Left renal pelvis (tissue), 4 donors: ENCODE measurements around the gene PCGF3. TPM values are rescaled to one million over a fixed set of nuclear protein-coding genes. Genes with fewer than 3 reads are reported as not detected.
"Not testable (repeated sequence)": the region's sequence is repeated elsewhere in the genome, so short reads cannot be mapped to it uniquely, and the experiment has no call there.

Source experiments
- DNase-seq, 4 donors: peaks; one replicate each; pipeline ENCODE4 v3.0.0-alpha.2; 2013; ENCODE audit warnings: low read depth in 4 of 4, low spot score in 3 of 4
- polyA plus RNA-seq, 4 donors: library from polyadenylated mRNA; unstranded; fragments of 120-200 nt; gene quantifications; one replicate each; pipeline ENCODE4 v1.2.1, GENCODE V29; 2013; ENCODE audit not compliant: insufficient read length in 4 of 4

The PCGF3 gene
- polyA plus RNA-seq, 4 donors = 67.3 to 93.3 (median 74.2) TPM

- DNase-seq = no peak
Observed at GRCh38 chr4:776743-777441, 71.3 kb downstream of the PCGF3 start.

GRCh38 chr4:777520-778262 is 72.1 kb downstream of the PCGF3 start:
- no peak for DNase-seq

DNA sequence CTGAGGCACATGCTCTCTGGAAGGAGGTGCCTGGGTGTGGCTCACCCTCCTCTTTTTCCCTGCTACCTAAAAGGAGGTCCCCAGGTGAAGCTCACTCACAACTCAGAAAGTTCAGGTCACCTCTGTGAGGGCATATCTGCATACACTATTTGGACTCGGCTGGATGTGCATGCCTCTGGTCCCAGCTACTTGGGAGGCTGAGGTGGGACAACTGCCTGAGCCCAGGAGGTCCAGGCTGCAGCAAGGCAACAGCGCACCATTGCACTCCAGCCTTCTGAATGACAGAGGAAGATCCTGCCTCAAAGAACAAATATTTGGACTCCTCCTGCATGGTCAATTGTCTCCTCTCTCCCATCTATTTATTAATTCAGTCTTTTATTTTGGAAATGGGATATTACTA is 73.9 kb downstream of the PCGF3 start:
- DNase-seq = no peak

DNA sequence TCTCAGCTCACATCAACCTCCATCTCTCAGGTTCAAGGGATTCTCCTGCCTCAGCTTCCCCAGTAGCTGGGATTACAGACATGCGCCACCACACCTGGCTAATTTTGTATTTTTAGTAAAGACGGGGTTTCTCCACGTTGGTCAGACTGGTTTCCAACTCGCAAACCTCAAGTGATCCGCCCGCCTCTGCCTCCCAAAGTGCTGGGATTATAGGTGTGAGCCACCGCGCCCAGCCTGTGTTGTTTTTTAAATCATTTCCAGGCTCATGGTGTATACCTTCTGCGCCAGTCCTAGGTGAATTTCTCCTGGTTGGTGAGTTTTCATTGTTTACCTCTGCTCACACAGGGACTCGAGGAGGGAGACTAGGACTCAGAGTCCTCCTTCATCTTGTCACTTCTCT is 74.6 kb downstream of the PCGF3 start:
- not testable (repeated sequence) for DNase-seq

DNA sequence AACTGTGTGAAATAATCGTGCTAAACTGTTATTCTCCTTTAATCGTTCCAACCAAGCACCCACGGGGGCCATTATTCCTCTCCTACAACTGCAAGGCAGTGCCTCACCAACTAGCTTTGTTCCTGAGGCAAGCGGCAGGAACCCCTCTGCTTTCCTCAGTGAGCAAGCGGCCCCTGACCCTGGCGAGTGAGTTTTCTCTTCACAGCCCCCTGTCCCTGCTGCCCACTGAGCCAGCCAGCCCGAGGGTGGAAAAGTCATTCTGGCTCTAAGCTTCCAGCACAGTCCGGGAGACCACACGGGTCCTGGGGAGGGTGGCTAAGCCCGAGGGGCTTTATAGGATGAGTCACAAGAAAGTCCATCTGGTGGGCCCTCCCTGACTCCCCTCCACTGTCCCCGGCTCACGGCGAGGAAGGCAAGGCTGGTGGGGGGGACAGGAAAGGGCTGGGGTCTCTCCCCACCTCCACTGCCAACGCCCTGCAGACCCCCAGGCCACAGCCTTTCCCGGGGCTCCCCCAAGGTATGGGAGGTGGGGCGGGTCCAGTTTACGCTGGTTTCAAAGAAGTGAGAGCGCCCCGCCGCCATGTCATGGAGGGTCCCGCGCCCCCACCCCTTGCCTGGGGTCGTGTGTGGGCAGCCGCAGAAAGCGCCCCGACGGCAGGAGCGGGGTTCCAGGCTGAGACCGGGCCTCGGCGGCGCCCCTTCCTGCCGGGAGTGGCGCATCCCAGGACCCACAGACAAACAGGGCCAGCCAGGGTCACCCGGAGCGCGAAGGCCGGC is 75.3 kb downstream of the PCGF3 start:
- DNase-seq = no peak

DNA sequence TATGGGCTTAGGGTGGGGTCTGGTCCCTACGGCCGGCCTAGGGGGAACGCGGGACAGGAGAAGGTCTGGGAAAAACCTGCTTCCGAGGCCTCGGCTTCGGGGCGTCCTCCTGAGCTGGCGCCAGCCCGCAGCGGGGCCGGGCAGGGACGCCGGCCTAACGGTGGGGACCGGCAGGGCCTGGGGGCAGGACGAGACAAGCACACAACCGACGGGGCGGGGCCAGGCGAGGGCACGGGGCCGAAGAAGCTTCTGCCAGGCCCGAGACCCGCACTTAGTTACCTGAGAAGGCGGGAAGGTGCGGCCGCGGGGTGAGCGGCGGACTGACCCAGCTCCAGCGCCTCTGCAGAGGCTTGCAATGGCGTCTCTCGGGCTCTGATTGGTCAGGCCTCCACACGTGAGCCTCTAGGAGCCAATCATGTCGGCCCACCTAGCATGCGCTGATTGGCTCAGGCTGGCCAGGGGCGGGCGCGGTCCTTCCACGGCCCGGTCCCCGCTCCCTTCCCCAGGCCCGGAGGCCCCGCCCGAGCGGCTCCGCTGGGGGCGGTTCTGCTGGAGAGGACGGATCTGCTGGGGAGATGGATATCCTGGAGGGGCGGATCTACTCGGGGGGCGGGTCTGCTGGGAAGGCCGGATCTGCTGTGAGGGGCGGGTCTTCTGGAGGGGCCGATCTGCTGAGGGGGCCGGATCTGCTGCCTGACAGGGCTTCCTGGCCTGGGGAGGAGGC is 76.0 kb downstream of the PCGF3 start:
- peak; percentile 97 to 99 (median 98) for DNase-seq

- no peak for DNase-seq
Observed at GRCh38 chr4:784401-785331, 79.0 kb downstream of the PCGF3 start.

DNA sequence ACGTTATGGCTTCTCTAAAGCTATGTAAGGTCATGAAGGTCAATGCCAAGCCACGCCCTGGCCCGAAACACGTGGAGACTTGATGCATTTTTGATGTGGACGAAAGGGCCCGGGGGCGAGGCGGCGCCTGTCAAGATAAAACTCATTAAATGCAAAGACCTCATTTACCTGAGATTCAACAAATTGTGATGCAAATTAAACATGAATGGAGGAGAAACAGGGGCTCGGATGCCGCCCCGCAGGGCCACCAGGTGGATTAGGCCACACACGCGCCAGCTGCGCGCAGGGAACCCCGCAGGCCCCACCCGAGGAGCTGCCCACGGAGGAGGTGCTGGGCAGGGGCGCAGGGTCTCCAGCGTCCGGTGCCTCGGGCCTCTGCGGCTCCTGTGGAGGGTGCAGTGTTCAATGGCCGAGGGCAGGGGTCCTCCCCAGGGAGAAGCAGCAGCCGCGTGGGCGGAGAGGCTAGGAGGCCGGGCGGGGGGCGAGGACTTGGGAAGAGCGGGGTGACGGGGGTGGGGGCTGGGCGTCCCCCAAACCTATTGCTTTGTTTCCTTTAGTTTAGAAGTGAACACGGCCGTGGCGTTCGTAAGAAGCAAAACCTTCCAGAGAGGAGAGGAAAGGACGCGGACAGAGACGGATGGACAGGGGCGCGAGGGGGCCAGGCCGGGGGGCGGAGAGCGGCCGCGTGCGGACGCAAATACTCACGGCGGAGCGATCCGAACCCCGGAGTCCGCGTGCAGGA is 79.9 kb downstream of the PCGF3 start:
- DNase-seq = no peak

DNA sequence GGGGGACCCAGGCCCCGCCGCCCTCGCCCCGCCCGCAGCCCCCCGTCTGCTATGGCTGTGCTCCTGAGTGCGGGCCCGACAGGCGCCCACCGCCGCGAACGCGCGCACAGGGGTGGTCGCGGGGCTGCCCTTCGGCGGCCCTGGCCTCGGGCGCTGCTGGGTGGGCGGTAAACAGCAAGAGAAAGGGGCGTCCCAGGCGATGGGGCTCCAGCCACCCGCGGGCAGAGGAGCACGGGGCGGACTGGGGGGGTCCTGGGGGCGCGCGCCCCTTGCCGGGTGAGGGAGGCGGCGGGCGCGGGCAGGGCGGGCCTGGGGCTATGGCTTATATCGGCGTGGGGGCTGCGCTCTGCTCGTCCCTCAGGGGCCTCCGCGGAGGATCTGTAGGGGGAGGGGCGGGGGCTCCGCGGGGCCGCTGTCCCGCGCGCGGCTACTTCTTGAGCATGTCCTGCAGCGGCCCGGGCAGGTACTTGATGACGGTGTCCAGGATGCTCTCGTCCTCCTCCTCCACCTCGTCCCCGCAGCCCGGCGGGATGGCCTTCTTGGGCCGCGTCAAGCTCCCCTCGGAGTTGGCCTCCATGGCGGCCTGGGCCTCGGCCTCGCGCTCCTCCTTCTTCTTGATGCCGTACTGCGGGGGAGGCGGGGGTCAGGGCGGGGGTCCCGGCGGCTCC is 80.6 kb downstream of the PCGF3 start:
- no peak for DNase-seq

DNA sequence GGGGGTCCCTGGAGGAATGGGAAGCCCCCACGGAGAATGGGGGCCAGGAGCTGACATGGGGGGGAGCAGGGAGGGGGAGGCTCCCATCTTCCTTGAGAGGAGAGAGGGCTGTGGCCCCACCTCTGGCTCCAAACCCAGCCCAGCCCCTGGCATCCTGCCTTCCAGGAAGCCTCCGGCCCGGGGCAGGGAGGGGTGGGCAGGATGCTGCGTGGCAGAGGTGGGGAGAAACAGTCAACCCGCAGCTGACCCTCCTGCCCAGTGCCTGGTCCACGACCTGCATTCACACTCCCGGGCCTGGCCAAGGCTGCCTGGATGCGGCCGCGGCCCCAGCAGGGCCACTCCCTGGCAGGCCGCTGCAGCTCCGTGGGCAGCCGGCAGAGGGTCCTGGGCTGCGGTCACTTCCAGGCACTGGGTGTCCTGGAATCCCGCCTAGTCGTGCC is 81.2 kb downstream of the PCGF3 start:
- DNase-seq = no peak

DNA sequence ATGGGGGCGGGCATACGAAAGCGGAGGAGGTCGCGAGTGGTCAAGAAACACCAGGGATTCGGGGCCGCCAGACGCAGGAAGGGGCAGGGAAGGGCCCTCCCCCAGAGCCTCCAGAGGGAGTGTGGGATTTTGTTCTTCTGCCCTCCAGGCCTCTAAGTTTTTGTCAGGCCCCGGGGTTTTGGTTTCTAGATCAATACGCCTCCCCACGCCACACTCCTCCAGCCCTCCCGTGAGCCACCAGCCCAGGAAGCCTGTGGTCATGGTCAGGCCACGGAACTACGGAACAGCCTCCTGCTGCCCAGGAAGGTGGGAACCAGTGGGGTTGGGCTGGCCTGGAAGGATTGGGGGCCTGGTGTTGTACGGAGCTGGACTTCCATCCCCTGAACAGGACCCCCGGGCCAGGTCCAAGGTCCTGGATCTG is 81.9 kb downstream of the PCGF3 start:
- DNase-seq = no peak

- no peak for DNase-seq
Observed at GRCh38 chr4:788006-788635, 82.5 kb downstream of the PCGF3 start.

DNA sequence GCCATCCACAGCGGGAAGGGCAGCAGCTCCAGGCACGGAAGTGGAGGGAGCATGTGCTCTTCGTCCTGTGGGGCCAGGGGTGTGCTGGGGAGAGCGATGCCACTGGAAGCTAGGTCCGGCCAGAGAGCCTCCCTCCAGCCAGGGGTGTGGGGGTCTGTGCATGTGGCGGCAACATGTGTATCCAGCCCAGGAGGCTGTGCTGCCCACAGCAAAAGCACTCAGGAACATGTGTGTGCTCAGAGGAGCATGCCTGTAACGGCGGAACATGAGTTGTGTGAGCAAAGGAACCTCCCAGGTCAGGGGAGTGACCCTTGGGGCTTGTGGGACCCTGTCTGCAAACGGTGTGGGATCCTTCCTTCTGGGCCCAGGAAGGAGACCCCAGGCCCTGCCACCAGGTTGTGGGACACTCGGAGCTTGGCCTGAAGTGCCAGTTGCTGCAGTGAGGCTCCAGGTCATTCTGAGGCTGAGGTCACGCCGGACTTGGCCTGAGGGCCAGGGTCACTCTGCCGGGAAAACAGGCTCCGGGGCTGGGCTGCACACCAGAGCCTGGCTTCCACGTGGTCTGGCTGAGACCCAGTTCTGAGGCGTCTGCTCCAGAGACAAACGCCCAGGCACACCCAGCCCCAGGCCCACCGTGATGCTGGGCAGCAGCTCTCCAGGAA is 83.1 kb downstream of the PCGF3 start:
- no peak for DNase-seq

GRCh38 chr4:789571-790465 is 84.2 kb downstream of the PCGF3 start:
- DNase-seq = no peak

DNA sequence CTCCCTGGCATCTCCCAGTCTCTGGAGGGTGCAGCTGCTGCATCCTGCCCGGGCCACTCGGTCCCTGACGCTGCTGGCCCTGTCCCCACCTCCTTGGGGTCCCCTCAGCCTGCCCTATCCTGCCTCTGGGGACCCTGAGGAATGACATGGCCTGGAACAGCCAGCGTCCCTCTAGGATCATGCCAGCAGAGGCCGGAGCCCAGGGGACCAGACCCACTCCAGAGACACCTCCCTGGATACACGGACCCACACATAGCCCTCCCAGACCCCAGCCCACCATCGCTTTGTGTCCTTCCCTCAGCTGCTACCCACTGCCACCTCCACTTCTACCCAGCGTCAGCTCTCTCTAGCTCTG is 84.8 kb downstream of the PCGF3 start:
- DNase-seq = no peak

DNA sequence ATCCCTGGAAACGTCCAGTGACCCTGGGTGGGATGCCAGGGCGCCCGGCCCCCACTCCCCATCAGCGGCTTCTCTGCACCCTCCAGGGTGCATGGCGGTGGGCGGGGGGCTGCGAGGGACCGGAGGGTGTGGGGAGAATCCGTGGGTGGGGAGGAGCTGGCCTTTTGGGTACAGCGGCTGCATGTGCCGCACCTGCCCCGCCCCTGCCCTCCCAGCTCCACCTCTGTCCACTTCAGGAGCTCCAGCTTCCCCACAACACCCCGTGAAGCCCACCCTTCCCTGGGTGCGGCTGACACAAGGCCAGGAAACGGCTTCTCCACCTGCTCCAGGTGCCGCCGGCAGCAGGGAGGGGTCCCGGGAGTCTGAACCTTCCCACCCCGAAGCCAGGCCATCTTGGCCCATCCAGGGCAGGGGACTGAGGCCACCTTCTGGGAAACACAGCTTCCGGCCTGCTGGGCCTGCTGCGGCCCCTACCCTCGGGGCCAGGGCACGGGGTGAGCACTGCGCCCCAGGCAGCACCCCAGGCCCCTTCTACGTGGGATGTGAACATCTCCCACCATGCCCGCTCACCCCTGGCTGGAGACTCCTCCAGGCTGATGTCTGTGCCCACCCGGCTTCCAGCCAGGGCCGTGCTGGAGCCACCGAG is 85.7 kb downstream of the PCGF3 start:
- no peak for DNase-seq
